HTERT RPE-1 (cell line): ENCODE data around the gene VIPR2.
"Not testable (repeated sequence)": the region's sequence is repeated elsewhere in the genome, so short reads cannot be mapped to it uniquely, and the experiment has no call there.

Experiments used
- in situ Hi-C: fragments of 300-500 bp; cut with MboI; formaldehyde crosslinking; loops from 4 replicates; pipeline ENCODE4 v1.14.3; 2020; ENCODE audit warnings: low sequenced_read_pairs

Gene VIPR2

GRCh38 chr7:159105832-159106811, 38.5 kb downstream of the VIPR2 start:
- in situ Hi-C loops = no loop called here

DNA sequence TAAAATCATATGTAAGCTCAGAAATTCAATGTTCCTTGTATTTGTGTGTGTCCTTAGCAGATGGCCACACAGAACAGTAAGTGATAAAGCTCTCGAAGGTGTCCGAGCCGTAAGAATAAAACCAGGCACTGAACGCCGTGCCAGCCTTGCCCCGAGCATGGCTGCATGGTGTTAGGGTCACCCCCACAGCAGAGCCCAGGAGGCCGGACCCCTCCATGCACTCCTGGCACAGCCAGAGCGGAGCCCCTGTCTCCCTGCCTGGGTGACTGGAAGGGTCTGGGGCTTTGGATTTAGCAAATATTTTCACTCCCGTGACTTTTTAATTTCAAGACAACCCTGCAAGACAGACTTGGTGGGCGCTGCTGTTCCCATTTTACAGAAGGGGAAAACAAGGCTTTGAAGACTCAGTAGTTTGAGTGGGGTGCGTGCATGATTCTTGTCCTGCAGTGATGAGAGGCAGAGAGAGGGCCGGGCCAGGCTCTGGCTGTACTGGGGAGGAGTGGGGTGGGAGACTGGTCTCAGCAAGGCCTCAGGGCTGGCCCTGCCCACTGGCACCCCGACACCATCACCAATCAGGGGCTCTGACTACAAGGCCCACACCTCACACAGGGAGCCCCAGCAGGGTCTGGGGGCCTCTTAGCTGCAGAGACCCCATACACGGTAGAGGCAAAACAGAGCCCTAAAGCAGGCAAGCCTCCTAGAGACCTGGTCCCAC, 39.4 kb downstream of the VIPR2 start:
- in situ Hi-C loops = no loop called here

DNA sequence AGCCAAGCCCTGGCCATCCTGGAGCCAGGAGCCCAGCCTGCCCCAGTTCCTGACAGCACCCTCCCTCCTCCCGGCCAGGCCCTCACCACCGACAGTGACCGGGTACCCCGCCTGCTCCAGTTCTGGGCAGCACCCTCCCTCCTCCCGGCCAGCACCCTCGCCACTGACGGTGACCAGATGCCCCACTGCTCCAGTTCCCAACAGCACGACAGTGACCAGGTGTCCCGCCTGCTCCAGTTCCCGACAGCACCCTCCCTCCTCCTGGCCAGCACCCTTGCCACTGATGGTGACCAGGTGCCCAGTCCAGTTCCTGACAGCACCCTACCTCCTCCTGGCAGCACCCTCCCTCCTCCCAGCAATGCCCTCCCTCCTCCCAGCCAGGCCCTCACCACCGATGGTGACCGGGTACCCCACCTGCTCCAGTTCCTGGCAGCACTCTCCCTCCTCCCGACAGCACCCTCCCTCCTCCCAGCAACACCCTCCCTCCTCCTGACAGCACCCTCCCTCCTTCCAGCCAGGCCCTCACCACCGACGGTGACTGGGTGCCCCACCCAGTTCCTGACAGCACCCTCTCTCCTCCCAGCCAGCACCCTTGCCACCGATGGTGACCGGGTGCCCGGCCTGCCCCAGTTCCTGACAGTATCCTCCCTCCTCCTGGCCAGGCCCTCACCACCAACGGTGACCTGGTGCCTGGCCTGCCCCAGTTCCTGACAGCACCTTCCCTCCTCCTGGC, 40.3 kb downstream of the VIPR2 start:
- in situ Hi-C loops = no loop called here

GRCh38 chr7:159103382-159104187, 41.1 kb downstream of the VIPR2 start:
- in situ Hi-C loops = no loop called here

DNA sequence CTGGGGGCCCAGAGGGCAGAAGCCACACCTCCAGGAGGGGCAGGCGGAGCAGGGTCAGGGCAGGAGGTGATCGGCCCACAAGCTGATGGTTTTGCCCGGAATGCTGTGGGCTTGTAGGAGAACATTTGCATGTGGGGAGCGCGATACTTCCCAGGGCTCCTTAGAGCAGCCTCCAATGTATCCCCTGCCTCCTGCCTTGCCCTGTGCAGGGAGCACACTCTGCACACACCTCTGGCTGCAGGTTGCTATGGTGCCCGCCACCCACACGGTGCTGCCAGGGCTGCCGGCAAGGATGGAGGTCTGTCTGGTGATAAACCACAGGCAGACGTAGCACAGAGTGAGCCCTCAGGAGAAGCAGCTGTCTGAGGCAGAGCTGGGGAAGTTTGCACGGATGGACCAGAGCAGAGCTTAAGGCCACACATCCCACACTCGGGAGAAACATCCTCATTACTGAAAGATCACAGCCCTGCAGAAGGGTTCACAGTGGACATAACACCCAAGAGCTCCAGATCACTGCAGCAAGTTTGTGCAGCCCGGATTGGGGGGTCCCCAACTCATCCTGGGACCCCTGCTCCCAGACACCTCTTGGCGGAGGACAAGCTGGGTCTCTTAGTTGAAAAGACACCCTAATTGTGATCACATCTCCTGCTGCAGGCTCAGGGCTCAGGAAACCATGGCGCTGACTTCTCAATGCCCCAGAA, 41.8 kb downstream of the VIPR2 start:
- in situ Hi-C loops = no loop called here

- in situ Hi-C loops = not testable (repeated sequence)
Measured at GRCh38 chr7:159101661-159102091, 43.0 kb downstream of the VIPR2 start.

- in situ Hi-C loops = not testable (repeated sequence)
Measured at GRCh38 chr7:159101083-159101395, 43.6 kb downstream of the VIPR2 start.

DNA sequence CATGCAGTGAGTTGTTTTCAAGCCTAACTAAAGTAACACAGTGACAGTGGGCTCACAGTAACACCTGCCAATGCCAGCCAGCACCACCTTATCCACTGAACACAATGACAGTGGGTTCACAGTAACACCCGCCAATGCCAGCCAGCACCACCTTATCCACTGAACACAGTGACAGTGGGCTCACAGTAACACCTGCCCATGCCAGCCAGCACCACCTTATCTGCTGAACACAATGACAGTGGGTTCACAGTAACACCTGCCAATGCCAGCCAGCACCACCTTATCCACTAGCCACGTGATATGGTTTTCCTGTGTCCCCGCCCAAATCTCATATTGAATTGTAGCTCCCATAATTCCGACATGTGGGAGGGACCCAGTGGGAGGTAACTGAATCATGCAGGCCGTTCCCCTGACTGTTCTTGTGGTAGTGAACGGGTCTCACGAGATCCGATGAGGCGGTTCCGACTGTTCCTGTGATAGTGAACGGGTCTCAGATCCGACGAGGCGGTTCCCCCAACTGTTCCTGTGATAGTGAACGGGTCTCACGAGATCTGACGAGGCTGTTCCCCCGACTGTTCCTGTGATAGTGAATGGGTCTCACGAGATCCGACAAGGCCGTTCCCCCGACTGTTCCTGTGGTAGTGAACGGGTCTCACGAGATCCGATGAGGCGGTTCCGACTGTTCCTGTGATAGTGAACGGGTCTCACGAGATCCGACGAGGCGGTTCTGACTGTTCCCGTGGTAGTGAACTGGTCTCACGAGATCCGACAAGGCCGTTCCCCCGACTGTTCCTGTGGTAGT, 44.2 kb downstream of the VIPR2 start:
- in situ Hi-C loops = not testable (repeated sequence)

GRCh38 chr7:159099711-159100231, 44.9 kb downstream of the VIPR2 start:
- in situ Hi-C loops = no loop called here

DNA sequence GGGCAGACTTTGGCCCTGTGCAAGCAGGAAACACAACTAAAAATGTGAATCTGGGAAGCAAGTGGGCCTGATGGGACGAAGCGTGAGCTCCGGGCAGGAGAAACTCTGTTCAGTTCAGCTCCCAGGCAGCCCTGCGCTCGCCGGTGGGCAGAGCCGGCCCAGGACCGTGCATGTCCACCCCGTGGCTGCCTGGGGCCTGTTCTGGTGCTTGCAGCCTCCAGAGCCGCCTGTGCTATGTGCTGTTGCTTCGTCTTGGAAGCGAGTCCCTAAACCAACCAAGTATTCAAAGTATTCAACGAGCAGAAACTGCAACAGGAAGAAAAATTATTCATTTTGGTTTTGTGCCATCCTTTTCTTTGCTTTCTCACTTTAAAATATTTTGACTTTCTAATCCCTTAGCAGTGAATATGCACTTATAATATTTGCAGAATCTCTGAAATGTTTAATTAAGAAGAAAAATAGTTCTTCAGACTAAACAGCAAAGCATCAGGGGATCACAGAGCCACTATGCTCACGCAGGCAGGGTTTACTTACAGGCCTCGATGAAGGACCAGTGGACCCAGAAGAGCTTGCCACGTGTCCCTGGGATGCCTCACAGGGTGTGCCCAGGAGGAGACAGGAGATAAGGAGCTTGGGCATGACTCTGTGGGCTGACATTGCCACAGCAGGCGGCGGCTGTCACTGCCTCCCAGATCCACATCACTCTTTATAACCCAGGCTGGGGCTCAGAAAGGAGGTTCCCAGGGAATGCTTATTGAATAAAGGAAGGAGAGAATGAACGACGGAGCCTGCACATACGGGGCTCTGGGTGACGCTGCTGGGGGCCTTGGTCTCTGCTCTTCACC, 45.6 kb downstream of the VIPR2 start:
- in situ Hi-C loops = no loop called here

GRCh38 chr7:159098424-159098786, 46.3 kb downstream of the VIPR2 start:
- in situ Hi-C loops = no loop called here

DNA sequence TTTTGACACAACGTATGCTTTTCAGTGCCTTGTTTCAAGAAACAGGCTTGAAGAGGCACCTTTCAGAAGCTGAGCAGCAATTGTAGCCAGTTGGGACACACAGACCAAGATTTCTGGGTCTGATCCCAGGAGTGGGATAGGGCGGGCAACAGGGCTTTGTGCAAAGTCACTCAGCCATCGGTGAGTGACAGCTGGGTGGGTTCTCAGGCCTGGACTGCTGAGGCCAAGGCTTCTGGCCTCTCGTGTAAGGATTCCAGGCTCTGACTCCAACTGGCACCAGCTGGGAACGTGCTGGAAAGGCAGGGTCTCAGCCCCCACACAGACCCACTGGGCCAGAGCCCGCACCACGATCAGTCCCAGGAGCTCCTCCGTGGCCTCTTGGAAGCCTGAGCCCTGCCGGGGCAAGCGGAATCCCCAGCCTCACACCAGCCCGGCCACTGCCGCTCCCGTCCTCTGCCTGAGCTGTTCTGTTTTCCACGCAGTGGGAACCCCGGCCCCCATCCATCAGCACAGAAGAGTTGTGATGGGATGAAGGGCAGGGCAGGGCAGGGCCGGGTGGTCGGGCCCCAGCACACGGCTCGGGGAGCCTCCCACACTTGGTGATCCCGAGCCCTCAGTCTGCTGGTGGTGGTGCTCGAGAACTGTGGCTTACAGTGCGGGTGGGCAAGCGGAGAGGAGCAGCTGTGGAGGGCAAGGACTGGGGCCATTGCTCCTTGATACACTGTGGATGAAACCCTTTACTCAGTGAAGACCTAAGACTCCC, 46.8 kb downstream of the VIPR2 start:
- in situ Hi-C loops = no loop called here

GRCh38 chr7:159096736-159097581, 47.7 kb downstream of the VIPR2 start:
- in situ Hi-C loops = no loop called here

DNA sequence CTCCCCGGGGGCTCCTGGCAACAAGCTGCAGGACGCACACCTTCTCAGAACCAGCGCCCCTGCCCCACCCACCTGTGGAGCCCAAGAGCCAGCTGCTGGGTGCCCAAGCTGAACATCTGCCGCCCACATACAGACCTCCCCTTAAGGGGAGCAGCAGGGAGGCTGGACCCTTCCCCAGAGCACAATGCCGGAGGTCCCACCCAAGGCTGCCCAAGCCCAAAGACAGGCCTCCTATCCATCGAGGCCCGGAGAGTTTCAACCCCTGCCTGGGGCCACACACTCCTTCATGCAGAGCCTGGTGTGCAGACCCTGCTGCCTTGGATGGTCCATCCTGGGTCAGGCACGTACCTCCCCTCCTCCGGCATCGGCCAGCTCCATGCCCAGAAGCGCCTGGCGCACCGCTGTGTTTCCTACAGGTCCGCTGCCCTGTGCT, 48.7 kb downstream of the VIPR2 start:
- in situ Hi-C loops = no loop called here

GRCh38 chr7:159094919-159095915, 49.5 kb downstream of the VIPR2 start:
- in situ Hi-C loops = no loop called here
